Iris pigment epithelial cell (primary cell): Measurements from ENCODE around the gene EPHB1.
"Not testable (repeated sequence)": the region's sequence is repeated elsewhere in the genome, so short reads cannot be mapped to it uniquely, and the experiment has no call there.

Source experiments
- DNase-seq: peaks from one replicate; pipeline ENCODE4 v3.0.0-alpha.2; 2011; ENCODE audit warnings: low read depth

EPHB1 gene

DNA sequence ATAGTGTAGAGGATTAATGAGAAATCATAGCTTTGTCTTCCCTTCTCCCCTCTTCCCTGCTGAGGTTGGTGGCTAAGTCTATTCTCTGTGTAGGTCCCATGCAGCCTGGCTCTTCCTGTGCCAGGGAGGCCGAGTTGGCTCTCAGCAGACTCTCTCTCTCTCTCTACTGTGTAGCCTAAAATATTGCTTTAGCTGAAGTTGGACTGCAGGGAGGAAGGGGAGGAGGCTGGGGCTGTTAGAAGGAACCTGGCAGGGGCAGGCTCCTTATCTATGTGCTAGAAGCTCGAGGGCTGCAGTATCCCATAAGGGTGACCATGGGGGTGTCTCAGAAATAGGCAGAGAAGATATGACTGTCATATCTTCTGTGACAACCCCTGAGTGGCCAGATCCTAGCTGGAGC is 160.8 kb downstream of the EPHB1 start:
- no peak for DNase-seq

DNA sequence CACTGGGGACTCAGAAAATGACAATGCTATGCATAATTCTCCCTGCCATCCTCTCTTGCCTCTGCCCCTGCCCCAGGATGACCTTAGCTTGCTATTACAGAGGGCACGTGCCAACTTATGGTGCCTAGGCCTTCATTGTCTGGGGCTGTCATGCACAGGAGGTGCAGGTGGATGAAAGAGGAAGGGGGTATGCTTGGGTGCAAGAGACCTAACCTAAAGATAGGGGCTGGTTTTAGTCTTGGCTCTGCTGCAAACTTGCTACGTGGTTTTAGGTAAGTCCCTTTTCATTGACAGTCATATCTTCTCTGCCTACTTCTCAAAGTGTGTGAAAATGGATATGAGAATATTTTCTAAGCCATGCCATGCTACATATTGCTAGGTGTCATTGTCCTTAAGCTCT is 161.3 kb downstream of the EPHB1 start:
- DNase-seq: no peak

DNA sequence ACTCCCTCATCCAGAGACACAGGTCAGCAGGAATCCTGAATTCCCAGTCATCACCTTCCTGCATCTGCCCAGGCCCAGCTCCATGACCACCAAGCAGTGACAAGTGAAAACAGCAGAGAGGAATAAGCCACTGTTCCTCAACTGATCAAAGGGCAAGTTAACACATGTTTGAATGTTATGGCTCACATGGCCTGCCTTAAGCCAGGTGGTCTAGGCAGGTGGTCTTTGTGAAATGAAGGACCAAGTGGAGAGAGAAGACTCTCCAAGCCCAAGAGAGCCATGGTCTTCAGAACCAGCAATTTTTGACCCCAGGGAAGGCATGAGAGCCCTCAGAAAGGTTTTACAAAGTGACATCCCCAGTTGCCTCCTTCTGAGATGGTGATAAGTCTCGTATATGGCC is 161.8 kb downstream of the EPHB1 start:
- DNase-seq: no peak

DNA sequence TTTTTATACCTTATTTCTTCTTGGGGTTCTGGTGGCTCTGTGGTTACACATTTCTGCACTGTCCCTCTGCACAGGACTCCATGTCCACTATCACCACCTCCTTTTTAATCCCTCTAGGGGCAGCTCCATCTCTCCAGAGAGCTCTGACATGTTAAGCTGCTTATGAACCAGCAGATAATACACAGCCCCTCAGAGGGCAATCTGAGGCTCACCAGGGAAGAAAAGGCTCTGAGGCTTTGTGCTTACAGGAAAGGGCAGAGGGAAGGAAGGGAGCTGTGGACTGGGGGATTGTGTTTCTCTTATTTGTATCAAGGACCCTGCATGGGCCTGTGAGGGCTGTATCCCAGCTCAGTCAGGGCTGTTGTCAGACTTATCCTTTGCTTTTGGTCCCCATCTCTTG is 164.5 kb downstream of the EPHB1 start:
- DNase-seq: no peak

DNA sequence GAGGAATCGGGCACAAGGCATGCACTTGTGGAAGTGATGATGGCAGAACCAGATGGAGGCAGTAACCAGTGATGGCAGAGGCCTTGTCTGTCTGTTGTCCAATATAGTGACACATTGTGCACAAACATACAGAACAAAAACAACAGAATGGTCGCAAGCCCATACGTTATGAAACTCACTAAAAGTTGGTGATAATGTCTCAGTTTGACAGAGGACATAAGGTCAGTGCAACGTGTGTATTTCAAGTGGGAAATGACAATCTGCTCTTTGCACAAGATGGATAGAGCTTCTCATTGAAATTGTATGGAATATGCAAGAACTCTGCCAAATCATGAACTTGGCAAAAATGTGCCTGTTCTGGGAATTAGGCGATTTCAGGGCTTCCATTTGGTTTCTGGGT is 169.2 kb downstream of the EPHB1 start:
- no peak for DNase-seq

DNA sequence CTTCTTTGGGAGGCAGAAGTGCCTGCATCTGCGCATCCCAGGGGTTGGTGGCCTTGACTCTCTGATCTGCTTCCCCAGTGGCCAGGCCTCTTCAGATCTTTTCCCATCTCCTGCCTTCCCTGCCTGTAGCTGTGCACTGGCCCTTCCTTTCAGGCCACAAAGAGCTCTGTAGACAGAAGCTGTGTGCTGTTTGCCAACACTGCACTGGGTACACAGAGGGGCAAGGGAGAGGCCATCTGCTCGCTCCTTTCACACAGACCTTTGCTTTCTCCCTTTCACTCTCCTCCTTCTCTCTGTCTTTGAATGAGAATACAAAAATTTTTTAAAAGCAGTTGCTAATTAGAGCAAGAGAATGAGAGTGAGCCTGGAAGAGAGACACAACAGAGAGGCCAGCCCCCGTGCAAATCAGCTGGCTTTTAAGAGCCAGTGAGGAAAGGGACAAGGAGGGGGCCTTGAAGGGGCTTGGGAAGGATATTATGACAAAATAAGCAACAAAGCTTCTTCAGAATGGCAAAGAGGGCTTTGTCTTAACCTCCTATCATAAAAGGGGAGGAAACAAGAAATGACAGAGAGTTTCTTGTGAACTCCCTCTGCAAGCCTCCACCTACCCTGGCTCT is 170.9 kb downstream of the EPHB1 start:
- DNase-seq: no peak

DNA sequence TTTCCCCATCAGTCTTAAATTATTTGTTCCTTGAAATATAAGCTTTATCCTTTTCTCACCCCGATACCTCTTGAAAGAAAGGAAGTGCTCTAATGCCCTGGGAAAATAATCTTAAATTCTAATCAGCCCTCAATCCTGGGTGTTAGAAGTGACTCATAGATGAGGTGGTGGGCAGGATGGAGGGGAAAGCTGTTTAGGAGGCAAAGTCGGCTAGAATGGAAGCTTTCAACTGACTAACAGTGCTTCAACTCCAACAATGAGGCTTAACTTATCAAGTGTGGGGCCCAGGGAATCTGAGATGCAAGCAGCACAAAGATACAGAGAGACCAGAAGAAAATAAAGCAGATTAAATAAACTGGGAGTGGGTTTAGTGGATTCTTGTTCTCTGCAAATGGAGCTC is 175.8 kb downstream of the EPHB1 start:
- DNase-seq: no peak

DNA sequence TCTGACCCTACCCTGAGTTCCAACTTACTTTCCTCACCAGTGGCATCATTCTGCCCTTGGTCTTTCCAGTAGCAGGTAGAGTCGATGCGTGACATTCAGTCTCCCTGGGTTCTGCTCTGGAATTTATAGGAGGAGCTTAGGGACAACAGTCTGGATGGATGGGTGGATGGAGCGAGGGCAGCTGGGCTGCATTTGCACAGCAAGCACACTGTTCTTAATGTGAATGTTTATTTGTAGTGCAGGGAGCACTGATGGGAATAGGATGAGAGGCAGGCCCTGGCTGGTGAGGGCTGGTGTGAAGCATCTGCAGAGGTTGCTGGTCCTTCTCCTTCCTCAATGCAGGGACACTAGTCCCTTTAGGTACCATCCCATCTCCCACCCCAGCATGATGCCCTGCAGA is 176.2 kb downstream of the EPHB1 start:
- DNase-seq: no peak

DNA sequence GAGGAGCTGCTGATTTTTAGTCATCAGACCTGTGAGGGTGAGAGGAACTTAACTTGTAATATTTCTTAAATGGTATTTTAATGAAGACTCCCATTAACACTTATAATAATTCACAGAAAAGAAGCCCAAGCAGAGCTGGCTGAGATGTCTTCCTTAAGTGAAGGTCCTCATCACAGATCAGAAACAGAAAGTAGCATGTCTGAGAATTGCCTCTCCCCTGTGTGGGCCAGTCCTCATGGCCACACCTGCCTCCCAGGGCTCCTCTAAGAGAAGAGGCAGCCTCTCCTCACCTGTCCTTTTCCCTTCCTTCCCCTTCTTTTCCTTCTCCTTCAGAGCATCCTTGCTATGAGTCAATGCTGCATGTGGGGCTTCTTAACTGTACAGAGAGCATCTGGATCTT is 176.8 kb downstream of the EPHB1 start:
- not testable (repeated sequence) for DNase-seq

DNA sequence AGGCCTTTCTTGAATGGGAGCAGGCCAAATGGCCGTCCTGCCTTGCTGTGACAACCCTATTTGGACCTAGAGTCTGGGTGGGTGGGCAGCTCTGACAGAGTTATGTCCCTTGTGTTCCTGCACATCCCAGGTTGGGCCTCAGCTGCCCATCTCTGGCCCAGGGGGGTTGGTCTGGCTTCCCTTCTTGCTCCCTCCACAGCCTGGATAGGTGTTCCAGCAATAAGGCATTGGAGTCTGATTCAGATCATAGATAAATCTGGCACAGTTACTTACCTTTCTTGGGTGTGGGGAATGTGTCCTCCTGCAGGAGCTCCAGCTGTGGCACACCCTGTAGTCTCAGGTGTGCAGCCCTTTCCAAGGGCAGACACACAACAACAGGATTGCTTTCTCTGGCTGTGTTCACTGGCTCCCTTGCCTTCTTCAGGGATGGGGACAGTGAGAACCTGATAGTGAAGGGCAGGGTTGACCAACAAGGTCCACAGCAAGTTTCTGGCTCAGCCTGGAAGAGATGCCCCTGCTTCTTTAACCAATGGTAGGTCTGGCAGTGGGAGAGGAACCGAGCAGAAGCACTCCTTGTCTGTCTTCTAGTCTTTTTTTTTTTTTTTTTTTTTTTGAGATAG is 177.9 kb downstream of the EPHB1 start:
- no peak for DNase-seq

DNA sequence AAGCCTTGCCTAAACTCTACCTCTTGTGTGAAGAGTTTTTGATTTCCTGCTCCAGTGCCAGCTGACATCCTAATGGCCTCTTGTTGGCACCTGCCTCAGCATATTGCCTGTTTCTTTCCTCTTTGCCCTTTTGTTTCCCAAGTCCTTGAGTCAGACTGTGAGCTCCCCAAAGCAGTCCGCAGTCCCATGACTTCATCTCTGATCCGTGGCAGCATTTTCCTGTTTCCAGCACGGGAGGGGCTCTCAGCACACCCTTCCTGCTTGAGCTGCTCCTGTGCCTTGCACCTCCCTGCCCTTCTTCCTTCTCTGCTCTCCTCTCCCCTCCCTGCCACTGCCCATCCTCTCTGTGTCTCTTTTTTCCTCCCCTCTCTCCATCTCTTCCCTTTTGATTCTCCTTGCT is 179.6 kb downstream of the EPHB1 start:
- DNase-seq: no peak

DNA sequence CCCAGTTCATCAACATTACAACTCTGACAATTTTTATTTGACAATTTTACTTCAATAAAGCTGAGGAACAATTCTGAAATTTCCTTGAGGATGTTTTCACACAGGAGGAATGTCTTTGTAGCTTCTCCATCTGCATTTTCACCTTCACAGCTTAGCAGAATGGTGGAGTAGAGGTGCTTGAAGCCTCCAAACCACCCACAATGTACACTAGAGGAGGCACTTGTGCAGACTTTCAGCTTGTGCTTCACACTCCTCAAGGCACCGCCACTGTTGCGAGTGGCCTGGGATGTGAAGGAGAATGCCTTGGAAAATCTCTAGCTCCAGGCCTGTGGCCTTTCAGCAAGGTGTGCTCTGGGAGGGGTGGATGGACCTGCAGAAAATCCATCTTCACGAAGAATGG is 181.9 kb downstream of the EPHB1 start:
- no peak for DNase-seq

DNA sequence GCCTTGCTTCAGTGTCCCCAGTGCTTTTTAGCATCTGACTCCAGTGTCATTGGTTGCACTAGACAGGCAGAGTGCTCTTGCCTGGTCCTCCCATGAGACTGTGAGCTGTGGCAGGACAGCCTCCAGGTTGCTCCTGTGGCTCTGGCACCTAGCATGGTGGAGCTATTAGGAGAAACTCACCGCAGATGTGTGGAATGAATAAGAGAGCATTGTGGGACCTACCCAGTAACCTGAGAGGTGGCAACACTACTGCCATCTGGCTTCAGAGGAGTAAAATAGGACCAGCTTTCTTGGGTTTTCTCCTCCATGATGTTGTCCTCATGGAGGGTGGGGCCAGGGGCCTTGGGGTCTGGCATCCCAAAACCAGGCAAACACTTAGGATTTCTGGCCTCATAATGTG is 183.6 kb downstream of the EPHB1 start:
- no peak for DNase-seq

DNA sequence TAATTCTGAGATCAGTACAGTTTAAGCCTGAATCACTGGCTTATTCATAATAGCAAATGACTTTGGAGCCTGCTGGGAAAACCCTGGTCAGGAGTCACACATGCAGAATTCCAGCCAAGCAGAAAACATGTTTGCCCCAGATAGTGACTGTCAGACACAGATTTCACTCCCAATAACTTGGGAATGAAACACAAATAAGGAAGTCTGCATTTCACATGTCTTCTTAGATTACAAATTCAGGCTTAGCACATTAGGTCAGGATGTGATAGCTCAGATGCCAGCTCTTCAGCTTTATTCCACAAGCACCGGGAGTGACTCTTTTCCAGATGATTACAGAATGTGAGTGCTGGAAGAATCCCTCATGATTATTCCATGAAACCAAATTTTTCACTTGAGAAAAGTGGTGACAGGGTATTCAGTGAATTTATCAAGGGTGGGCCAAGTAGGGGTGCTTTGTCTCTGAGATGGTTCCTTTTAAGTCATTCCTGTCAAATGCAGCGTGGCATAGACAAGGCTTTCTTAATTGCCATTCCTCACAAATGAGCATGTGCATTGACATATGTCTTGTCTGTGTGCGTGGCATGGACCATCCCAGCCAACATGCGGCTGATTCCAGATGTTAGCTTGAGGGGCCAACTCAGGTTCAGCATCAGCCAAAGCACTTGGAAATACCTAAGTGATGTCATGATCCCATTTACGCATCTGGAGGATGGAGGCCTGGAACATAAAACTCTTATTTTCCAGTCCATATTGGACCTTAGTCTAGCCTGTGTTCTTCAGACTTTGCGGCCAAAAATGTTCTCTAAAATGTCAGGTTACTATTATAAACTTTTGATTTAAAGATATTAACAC is 191.0 kb downstream of the EPHB1 start:
- no peak for DNase-seq

DNA sequence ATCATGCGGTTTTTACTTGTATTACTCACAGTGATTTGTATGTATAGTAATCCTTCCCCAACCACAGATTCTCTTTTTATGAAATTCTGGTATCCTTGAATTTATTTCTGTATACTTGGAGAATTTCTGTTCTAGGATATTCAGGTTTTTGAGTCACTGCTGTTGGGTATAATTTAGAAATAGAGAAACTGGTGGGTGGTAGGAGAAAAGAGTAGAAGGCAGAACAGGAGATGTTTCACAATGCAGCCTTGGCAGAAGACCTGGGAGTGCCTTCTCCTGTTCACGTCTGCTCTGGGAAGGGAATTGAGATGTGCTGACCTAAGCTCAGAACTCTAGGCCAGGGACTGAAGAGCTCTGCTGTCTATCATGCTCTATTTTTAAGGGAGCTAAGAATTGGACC is 193.6 kb downstream of the EPHB1 start:
- no peak for DNase-seq

DNA sequence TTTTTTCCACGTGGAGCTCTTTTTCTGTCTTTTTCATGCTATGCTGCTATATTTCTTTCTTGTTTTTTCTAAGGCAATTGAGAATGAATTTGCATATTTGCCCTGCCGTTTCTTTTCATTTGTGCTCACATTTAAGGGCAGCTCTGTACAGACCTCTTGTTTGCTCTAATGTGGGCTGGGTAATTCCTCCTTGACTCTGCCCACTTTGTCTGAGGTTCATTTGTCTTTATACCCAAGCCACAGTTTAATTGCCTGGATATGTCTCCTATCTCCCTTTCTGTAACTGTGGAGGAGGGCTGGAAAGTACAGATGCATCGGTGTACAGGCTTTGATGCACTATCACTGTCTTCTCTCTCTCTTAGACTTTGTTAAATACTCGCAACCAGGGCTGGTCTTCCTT is 195.9 kb downstream of the EPHB1 start:
- no peak for DNase-seq

DNA sequence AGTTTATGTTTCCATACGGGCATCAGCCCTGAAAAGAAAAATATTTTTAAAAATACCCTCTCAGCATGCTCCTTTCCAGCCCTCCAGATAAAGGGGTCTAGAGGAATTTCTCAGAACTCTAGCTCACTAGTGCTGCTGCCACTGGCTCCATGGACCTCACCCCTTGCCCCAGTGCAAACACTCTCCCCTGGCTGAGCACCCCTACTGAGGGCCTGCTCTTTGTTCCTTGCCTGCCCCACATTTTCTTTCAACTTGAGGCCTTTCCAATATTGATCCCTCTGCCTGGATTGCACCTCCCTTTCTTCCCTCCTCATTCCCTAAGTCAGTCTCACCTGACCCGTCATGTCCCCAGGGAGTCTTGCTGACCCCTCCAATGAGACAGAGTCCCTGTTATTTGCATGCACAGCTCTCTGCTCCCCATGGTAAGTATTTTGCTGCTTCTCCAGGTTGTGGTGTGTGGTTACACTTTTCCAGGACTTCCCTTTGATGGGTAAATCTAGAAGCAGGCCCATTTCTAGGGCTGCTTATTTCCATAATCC is 196.5 kb downstream of the EPHB1 start:
- DNase-seq: no peak

DNA sequence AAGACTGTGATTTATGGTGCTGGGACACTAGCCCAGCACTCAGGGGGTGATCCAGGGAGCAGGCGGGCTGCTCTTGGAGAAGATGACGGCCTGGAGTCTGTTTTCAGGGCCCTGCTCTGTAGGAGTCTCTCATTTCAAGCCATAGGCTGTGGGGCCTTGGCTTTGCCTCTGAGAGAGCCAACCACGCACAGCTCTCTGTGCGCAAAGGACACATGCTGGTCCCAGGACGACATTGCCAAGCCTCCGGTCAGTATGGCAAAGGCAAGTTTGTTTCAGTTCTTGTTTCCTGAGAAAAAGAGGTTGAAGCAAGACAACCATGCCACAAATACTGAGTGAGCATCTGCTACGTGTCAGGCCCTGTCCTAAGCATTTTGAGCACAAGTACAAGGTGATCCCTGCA is 197.1 kb downstream of the EPHB1 start:
- DNase-seq: no peak

DNA sequence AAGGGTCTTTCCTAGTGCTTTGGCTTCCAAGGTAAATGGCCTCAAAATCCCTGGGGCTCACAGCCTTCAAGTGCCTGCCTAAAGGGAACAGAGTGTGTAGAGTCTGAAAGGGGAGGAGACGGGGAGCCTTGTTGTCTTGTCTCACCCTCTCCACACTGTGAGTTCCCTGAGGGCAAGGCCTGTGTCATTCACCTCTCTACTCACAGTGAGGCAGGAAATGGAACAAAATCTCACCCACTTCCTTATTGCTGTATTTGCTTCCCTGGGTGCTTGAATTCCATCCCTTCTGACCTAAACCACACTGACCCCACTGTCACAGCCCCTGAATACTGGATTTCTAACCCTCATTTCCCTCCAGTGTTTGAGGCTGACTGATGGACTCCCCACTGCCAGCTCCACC is 197.5 kb downstream of the EPHB1 start:
- DNase-seq: no peak

DNA sequence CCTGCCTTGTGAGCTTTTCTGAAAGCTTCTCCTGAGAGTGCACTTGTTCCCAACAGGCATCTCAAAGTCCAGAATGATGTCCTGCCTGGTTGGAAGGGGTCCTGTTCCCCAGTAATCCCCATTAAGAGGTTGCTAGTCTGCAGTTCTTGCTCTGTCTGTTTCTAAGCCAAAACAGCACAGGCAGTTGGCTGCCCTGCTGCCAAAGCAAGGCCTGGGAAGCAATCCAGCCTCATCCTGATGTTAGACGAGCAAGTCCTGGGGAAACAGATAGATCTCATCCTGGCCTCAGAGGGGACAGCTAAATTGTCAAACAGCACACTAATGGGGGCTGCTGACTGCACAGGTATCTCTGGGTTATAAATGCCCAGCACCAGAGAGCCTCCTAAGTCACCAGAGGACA is 198.0 kb downstream of the EPHB1 start:
- no peak for DNase-seq

DNA sequence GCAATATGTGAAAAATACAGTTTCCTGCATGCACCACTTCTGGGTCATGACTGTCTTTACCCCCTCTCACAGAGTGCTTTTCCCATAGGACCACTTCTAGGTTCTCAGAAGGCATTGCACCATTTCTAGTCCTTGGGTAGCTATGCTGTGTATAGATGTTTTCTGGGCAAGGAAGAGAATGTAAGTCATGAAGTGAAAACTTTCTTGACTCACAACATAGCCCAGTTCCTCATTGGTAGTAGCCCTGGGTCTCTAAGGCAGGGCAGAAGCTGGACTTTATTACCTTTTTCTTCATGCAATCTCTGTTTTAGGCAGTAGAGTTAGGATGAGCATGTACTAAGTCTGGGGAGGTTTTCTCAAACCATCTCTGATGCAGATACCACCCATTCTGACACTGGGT is 203.1 kb downstream of the EPHB1 start:
- no peak for DNase-seq

DNA sequence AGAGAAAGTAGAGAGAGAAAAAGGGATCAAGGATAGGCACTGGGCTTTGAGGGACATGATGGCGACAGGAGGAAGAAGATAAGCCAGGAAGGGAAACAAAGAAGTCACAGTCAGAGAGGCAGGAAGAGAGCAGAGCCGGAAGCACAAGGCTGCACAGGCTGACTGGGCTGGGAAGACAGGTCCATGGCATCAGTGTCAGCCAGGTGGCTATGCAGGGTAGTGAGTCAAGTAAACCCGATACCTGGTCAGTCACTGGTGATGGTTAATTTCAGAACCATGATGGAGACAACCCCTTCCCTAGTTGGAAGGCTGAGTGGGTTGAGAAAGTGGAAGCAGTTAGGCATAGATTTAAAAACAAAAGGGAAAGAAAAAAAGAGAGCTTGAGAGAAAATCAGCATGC is 203.8 kb downstream of the EPHB1 start:
- DNase-seq: no peak

DNA sequence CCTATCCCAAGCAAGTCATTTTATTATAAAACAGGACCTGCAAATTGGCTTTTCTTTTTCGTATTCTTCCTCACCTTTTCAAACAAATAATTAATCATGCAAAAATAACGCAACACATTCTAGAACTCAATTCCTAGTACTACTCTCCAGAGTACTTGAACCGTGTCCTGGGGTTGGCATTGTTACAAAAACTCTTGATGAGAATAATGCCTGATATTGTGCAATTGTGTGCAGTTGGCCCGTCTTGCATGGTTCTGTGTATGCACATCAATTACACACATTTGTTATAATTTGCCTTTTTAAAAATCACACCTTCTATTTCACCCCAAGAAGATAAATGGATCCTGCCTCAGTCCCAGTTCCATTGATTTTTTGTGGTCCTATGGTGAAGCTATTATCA is 205.4 kb downstream of the EPHB1 start:
- DNase-seq: no peak
